ENCODE results near the gene ARV1.
"Not testable (repeated sequence)": the region's sequence is repeated elsewhere in the genome, so short reads cannot be mapped to it uniquely, and the experiment has no call there.

Gene ARV1

GRCh38 chr1:230976825-230977747 is 1.8 kb upstream of the ARV1 start:
- DNase-seq (ENCODE audit: low read depth in 2 of 2): peak; percentile 8 to 11

- DNase-seq (ENCODE audit: low read depth in 2 of 2): peak; percentile 1 to 2
Measured at GRCh38 chr1:230977761-230978490, 968 bp upstream of the ARV1 start.

GRCh38 chr1:230979389-230979716 is 459 bp downstream of the ARV1 start:
- no peak for DNase-seq (ENCODE audit: low read depth in 2 of 2)

GRCh38 chr1:230979952-230980351 is 1.1 kb downstream of the ARV1 start:
- DNase-seq (ENCODE audit: low read depth in 2 of 2): no peak

- DNase-seq (ENCODE audit: low read depth in 2 of 2): no peak
Measured at GRCh38 chr1:230982696-230983095, 3.8 kb downstream of the ARV1 start.

GRCh38 chr1:230983811-230984210 is 4.9 kb downstream of the ARV1 start:
- DNase-seq (ENCODE audit: low read depth in 2 of 2): no peak

- DNase-seq (ENCODE audit: low read depth in 2 of 2): not testable (repeated sequence)
Measured at GRCh38 chr1:230984622-230985515, 6.0 kb downstream of the ARV1 start.

- no peak for DNase-seq (ENCODE audit: low read depth in 2 of 2)
Measured at GRCh38 chr1:230985711-230986110, 6.8 kb downstream of the ARV1 start.

GRCh38 chr1:230986976-230987375 is 8.1 kb downstream of the ARV1 start:
- DNase-seq (ENCODE audit: low read depth in 2 of 2): no peak

GRCh38 chr1:230987448-230987847 is 8.6 kb downstream of the ARV1 start:
- DNase-seq (ENCODE audit: low read depth in 2 of 2): no peak

GRCh38 chr1:230992100-230992774 is 13.3 kb downstream of the ARV1 start:
- DNase-seq (ENCODE audit: low read depth in 2 of 2): no peak

- DNase-seq (ENCODE audit: low read depth in 2 of 2): no peak
Measured at GRCh38 chr1:230994860-230995259, 16.0 kb downstream of the ARV1 start.

- DNase-seq (ENCODE audit: low read depth in 2 of 2): no peak
Measured at GRCh38 chr1:231000201-231000600, 21.3 kb downstream of the ARV1 start.

- no peak for DNase-seq (ENCODE audit: low read depth in 2 of 2)
Measured at GRCh38 chr1:231000639-231001038, 21.7 kb downstream of the ARV1 start.

GRCh38 chr1:231001892-231002291 is 23.0 kb downstream of the ARV1 start:
- DNase-seq (ENCODE audit: low read depth in 2 of 2): no peak

GRCh38 chr1:231007535-231007934 is 28.6 kb downstream of the ARV1 start:
- not testable (repeated sequence) for DNase-seq (ENCODE audit: low read depth in 2 of 2)

GRCh38 chr1:231011360-231011759 is 32.5 kb downstream of the ARV1 start:
- DNase-seq (ENCODE audit: low read depth in 2 of 2): no peak

GRCh38 chr1:231011963-231012362 is 33.1 kb downstream of the ARV1 start:
- no peak for DNase-seq (ENCODE audit: low read depth in 2 of 2)

- DNase-seq (ENCODE audit: low read depth in 2 of 2): no peak
Measured at GRCh38 chr1:231013391-231014015, 34.6 kb downstream of the ARV1 start.

GRCh38 chr1:231016234-231016633 is 37.3 kb downstream of the ARV1 start:
- no peak for DNase-seq (ENCODE audit: low read depth in 2 of 2)

GRCh38 chr1:231016966-231017365 is 38.1 kb downstream of the ARV1 start:
- no peak for DNase-seq (ENCODE audit: low read depth in 2 of 2)
